Mesenteric fat pad (tissue), 1 donor: ENCODE measurements around the gene MINAR1. TPM values are rescaled to one million over a fixed set of nuclear protein-coding genes. Genes with fewer than 3 reads are reported as not detected.

ENCODE experiments used
- DNase-seq: peaks from one replicate; pipeline ENCODE4 v3.0.0-alpha.2; 2020; ENCODE audit warnings: low spot score
- total RNA-seq: library from RNA; stranded (reverse); fragmentation: NEBNext Ultra II Directional; extraction: Animal tissue kit (Norgen Biotek cat#: 25700); gene quantifications from one replicate; pipeline ENCODE4 v1.2.1, GENCODE V29; 2021
- donor health status: DM: yes; HTN: yes; CAD: no.

The MINAR1 gene
- total RNA-seq, 1 donor from 2014 or later, result 0.45 TPM

- no peak for DNase-seq
These were observed 31.1 kb downstream of the MINAR1 start for GRCh38 chr15:79463043-79463780.

GRCh38 chr15:79463781-79464270 lies 31.7 kb downstream of the MINAR1 start:
- DNase-seq, result no peak

GRCh38 chr15:79466488-79466887 lies 34.4 kb downstream of the MINAR1 start:
- DNase-seq, result no peak

DNA sequence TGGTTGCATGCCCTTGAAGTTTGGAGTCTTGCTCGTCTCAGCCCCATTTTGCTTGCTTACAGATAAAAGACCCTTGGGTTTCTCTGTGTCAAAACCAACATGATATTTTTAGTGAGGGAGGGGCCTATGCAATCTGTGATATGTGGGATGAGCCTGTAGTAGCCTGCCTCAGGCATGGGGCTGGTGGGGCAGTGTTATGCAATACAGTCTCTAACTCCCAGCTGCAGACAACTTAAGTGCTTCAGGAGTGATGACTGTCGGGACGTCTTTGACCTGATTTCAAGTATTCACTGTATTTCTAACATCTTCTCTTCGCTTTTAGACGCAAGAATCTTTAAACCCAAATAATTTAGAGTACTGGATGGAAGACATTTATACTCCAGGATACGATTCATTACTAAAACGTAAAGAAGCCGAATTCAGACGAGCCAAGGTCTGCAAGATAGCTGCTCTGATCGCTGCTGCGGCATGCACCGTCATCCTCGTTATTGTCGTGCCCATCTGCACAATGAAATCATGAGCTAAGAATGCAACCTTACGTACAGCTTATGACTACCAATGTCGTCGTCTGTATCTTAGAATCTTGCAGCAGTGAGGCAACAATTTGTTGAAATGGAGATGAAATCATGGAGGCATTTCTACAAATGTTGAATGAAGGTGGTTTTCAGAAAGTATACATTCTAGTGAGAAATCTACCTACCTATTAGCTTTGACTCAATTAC lies 35.9 kb downstream of the MINAR1 start:
- no peak for DNase-seq

- DNase-seq, result no peak
These were observed 40.3 kb downstream of the MINAR1 start for GRCh38 chr15:79472446-79472845.

DNA sequence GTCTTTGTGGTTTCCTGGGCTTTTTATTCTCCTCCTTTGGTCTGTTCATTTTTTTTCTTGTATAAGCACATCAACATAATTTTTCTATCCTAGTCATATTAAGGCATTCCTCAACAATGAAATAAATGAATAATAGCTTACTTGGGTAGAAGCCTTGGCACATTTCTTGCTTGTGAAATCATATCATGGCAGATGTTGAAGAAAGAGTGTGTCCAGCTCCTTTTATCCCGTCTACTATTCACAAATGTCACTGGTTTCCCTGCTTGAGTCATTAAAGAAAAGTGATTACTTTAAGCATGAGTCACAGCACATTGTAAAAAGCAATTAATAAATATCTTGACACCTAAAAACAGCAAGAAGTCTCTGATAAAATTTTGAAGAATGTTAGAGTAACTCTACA lies 42.1 kb downstream of the MINAR1 start:
- no peak for DNase-seq

DNA sequence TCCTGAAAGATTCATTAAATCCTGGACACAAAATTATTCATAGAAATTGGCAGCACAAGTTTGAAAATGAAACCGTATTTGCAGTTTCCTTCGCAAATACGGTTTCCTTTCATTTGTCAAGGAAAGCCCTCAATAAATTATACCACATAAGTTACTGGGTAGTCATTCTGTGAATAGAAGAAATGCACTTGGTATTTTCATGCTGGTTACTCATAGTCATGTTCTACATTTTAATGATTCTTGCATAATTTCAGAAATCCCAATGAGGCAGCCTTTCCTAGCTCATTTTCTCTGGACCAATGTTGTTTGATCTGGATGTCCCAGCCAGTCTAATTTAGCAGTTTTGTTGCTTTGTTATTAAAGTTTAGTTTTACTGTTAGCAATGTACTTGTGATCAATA lies 43.2 kb downstream of the MINAR1 start:
- no peak for DNase-seq

GRCh38 chr15:79478108-79478507 lies 46.0 kb downstream of the MINAR1 start:
- no peak for DNase-seq

GRCh38 chr15:79479616-79480015 lies 47.5 kb downstream of the MINAR1 start:
- DNase-seq, result no peak

GRCh38 chr15:79481793-79482192 lies 49.7 kb downstream of the MINAR1 start:
- no peak for DNase-seq

Other genes starting within 250 kb of the MINAR1 start
- not detected for gene ANKRD34C, start 149.6 kb upstream of the MINAR1 start, total RNA-seq
- gene TMED3, start 121.2 kb upstream of the MINAR1 start, total RNA-seq, result 27.8 TPM